HEK293 (cell line): ENCODE data around the gene KLF11.

ENCODE experiments used
- IKZF3 ChIP-seq: fragments of 450-650 bp; IDR thresholded peaks from 2 replicates; pipeline ENCODE4 v1.5.0; 2018; ENCODE audit warnings: missing biosample characterization, mild to moderate bottlenecking, missing genetic modification characterization, moderate library complexity
- ZNF707 ChIP-seq: fragments of 450-650 bp; formaldehyde crosslinking; IDR thresholded peaks from 2 replicates; pipeline ENCODE4 v1.5.1; 2016; ENCODE audit warnings: missing biosample characterization, missing genetic modification characterization
- TF ChIP-seq, protein P1 (sequence below): fragments of 450-650 bp; formaldehyde crosslinking; IDR thresholded peaks from 2 replicates; pipeline ENCODE4 v1.5.1; 2016; ENCODE audit warnings: missing biosample characterization, missing genetic modification characterization
- TF ChIP-seq, protein P2 (sequence below): fragments of 450-650 bp; formaldehyde crosslinking; IDR thresholded peaks from 2 replicates; pipeline ENCODE4 v1.5.1; 2016; ENCODE audit warnings: missing biosample characterization, missing genetic modification characterization

GRCh38 chr2:10052216-10052615 is 8.9 kb downstream of the KLF11 start:
- TF ChIP-seq IKZF3 (tag by site-specific recombination): no peak
- TF ChIP-seq, protein P1, sequence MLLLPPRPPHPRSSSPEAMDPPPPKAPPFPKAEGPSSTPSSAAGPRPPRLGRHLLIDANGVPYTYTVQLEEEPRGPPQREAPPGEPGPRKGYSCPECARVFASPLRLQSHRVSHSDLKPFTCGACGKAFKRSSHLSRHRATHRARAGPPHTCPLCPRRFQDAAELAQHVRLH (tag by site-specific recombination): no peak
- TF ChIP-seq, protein P2, sequence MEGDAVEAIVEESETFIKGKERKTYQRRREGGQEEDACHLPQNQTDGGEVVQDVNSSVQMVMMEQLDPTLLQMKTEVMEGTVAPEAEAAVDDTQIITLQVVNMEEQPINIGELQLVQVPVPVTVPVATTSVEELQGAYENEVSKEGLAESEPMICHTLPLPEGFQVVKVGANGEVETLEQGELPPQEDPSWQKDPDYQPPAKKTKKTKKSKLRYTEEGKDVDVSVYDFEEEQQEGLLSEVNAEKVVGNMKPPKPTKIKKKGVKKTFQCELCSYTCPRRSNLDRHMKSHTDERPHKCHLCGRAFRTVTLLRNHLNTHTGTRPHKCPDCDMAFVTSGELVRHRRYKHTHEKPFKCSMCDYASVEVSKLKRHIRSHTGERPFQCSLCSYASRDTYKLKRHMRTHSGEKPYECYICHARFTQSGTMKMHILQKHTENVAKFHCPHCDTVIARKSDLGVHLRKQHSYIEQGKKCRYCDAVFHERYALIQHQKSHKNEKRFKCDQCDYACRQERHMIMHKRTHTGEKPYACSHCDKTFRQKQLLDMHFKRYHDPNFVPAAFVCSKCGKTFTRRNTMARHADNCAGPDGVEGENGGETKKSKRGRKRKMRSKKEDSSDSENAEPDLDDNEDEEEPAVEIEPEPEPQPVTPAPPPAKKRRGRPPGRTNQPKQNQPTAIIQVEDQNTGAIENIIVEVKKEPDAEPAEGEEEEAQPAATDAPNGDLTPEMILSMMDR (tag by site-specific recombination): no peak
- TF ChIP-seq ZNF707 (tag by site-specific recombination): no peak
